Islet precursor cell (in vitro differentiated cells): ENCODE results near the gene EPG5.

Experiments used
- DNase-seq: peaks from one replicate; pipeline ENCODE4 v3.0.0-alpha.2; 2018

EPG5 gene

DNA sequence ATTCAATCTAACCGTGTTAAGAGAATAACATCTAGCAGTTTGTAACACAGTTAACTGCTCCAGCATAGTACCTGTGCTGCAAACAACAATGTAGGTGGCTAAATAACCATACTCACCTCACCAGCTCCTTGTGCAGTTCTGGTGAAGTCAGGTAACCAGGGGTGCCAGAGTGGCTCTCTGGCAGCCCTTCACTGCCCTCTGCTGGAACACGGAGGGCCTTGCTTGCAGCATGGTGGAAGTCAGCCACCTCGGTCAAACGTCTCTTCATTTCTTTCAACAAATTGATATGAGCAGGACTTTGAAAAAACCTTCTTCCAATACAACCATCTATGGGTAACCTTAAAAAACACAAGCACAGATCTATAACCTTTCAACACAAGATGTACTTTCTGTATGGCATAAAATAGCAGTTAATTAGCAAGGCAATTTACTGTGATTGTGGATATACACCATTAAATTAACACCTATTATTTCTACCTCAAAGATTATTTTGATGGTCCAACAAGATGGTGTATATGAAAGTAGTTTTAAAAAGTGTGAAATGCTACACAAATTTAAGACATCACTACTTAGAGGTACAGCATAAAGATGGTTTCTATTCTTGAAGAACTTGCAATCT lies 56.6 kb downstream of the EPG5 start:
- peak; percentile 85 for DNase-seq

DNA sequence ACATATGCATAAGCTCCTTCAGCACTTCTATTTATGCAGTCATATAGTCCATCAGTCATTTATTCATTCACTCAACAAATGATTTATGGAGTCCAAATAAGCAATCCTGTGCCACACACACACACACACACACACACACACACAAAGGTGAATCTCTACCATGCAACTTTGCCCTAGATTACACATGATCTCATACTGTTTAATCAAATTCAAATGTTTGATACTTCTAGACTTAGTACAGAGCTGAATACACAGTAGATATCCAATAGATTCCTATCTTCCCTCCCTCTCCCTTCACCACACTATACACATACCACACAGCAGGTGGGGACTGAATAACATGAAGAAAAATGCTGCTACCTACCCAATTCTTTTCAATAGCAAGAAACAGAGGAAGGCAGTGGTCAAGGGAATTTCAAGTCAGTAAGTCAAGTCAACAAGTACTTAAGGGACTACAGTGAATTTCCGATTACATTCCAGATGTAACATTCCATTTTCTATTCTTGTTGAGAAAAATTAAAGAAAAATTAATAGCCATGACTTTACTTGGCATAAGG lies 65.4 kb downstream of the EPG5 start:
- DNase-seq: no peak

DNA sequence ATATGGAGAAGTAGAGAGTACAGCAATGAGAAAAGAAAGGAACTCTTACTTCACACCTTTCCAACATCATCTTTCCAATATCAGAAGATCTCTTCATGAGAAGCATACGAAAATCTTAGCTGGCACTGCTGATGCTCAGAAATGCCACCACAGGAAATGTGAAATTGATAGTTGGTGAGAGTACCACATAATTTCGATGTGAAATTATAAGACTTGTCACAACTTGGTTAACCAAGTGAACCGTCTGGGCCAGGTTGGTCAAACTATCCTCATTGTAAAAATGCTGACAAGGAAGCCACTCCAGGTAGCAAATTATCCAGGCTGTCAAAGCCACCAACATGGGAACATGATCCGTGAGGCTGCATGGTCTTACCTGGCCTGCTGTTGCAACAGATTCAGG lies 66.5 kb downstream of the EPG5 start:
- DNase-seq: no peak

DNA sequence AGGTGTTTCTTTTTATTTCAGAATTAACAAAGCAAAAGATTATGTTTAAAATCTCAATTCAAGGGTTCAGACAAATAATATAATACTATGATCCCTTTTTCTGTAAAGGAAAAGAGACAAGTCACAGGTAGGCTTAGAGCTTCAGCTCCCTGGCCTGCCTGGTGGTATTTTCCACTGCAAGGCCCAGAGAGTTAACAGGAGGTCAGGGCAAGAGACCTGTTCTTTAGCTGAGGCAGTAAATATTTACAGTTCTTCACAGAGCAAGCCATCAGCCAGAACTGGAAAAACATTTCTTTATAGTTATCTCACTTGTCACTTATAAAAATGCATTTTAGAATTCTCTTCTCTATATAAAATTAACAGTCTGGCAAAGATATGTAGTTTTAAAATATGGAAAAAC lies 70.1 kb downstream of the EPG5 start:
- no peak for DNase-seq

DNA sequence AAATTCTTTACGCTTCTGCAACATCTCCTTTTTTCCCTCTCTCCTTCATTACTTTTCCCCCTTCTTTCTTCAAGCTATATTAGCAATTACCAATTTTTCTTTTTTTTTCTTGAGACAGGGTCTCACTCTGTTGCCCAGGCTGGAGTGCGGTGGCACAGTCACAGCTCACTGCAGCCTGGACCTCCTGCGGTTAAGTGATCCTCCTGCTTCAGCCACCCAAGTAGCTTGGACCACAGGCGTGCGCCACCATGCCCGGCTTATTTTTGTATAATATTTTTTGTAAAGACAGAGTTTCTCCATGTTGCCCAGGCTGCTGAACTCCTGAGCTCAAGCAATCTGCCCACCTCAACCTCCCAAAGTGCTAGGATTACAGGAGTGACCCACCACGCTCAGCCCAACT lies 70.7 kb downstream of the EPG5 start:
- no peak for DNase-seq

DNA sequence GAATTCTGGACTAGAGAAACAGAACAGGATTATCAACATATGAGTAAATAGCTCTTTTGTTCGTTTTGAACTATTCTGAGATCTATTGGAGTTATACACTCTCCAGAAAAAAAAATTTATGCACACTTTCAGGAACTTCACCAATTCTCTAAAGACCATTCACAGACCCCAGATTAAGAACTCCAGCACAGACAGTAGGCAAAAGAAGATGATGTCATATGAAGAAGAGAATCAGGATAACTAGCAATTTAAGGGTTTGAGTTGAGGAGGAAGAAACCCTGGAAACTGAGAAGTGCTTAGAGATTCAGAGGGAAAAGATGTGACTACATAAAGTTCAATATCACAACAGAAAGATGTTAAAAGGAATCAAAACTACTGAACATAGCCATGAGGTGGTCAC lies 71.8 kb downstream of the EPG5 start:
- no peak for DNase-seq

DNA sequence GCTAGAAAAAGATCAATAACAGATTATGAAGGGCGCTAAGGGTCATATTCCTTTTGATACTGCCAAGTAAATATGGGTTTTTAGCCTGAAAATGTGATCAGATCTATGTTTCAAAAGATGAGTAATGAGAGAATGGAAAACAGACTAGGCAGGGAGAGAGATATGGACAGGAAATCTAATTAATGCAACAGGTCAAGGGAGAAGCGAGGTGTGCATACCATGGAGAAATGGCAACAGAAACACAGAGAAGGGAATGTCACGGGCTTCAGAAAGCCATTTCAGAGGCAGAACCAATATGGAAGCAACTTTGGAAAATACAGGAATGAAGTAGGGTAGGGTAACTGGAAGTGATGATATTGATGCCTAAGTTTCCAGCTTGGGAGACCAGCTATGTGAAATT lies 72.3 kb downstream of the EPG5 start:
- no peak for DNase-seq

DNA sequence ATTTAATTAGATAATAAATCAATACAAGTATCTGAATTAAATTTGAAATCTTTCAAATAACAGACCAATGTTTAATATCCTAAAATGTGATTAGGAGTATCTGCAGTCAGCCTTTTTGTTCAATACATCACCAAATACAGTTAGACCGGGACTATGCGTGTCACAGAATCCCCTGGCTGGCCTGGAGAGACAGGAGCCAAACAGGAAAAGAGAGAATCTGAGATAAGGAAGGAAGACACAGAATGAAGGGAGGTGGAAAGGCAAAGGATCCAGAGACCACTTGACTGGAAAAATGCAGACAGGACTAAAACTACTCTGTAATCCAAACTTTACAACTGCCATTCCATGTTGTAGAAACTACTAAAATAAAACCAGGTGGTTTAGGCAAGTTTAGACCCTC lies 75.3 kb downstream of the EPG5 start:
- no peak for DNase-seq

DNA sequence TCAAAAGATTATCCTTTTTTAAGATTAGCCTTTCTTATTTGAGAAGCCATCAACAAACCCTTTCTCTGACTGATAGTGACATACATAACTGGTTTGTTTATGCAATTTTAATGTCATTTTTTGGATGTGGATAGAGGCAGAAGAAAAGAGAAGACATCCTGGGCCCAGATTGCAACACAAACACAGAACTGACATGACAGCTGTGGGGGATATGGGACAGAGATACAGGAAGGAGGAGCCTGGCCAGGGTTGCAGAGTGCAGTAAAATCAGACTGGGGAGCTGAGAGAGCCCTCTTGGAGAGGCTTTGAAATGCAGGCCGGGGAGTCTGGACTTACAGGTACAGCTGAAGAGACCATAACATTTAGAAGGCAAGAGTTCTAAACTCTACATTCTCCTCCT lies 76.5 kb downstream of the EPG5 start:
- DNase-seq: no peak

DNA sequence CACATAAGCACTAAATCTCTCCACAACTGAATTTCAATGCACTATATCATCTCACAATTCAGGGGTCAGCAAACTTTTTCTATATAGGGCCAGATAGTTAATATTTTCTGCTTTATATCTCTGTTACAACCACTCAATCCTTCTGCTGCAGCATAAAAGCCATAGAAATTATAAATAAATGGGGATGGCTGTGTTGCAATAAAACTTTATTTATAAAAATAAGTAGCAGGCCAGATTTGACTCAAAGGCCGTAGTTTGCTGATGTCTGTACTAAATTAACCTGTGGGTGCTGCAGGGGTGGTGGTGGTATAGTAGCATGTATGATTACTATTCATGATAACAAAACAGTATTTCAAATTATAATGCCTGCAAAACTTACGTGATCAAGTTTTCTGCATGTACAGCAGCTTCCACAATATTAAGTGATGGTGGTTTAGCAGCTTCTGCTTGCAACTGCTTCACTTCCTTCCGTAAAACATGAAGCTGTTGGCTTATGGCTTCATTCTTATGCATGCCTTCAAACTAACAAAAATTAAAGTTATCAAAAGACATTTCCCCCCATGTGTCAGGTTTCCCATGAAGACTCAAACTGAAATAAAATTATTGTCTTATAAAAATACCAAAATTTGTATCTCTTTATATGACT lies 77.6 kb downstream of the EPG5 start:
- DNase-seq: no peak

DNA sequence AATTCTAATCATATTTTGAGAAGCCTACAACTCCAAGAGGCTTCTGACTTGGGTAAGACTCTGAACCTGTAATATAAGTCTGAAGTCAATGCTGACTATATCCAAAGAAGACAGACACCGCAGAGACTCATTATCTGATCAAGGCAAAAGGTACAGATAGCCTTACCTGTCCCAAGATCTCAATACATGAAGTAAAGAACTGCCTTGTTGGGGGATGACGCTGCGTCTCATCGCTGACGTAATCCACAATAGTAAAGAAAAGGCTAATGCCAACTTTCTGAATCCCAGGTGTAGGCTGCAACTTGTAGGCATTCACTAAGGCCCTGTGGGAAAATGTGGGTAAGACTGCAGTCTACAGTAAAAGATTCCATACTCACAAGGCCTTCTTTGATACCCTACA lies 79.5 kb downstream of the EPG5 start:
- DNase-seq: no peak

DNA sequence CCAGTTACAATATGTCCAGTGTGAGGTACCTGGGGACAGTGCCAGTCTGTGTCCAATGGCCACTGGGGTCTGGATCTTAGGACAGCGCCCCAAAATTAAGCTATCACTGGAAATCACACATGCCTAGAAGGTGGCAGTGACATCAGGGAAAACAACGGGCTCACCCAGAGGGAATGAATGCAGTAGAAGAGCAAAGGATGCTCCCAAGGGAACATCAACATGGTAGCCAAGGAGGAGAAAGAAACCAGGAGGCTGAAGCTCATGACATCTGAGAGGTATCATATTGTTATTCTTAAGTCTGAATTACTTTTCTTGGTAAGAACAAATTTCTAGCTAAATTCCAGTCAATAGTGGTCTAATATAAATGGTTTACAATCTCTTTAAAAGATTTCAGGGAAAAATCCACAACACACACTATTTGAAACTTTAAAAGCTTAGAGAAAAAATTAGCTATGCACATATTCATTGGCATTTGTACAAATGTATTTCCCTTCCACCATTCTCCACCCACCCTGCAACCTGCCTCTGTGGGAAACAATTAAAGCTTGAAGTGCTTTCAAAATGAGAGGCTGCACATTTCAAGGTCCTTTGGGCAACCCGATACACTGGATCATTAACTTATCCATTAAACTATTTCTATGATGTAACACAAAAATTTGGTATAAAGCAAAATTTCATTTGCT lies 86.1 kb downstream of the EPG5 start:
- no peak for DNase-seq

DNA sequence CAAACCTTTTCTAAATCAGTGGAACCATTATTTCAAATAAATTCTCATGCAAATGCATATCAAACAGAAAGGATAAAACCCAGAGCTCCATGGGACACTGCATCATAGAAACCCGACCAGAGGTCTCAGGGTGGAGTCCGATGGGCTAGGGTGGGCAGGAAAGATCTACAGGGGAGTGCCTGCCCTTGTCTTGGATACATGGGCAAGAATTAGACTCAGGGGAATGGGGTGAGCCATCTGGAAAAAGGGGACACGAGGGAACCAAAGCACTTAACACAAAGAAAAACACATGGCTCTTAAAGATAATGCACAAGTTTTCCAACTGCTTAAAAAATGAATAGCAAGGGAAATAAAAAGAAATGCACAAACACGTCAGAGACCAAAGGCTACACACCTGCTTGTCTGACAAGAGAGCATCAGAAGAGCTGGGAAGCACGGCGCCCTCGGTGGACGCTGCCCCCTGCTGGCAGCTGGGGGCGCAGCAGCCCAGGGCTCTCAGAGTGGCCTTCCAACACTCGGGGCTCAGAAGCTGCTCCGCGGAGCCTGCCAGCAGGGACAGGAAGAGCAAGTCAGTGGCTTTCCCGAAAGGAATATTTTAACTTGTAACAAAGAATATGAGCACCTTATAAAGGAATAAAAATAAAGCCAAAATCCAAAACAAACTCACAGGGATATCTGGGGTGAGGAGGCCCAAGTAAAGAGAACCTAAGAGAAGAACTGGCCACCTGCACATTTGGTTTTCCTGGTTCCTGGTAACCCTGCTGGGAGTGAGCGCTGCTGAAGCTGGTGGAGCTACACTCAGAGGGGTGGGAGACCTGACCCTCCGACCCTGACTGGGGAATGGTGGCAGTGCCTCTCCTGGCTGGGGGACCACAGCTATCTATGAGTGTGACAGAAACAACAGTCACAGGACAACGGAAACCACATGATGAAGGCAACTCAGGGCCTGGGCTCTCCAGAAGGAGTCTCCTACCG lies 87.2 kb downstream of the EPG5 start:
- DNase-seq: peak; percentile 90

DNA sequence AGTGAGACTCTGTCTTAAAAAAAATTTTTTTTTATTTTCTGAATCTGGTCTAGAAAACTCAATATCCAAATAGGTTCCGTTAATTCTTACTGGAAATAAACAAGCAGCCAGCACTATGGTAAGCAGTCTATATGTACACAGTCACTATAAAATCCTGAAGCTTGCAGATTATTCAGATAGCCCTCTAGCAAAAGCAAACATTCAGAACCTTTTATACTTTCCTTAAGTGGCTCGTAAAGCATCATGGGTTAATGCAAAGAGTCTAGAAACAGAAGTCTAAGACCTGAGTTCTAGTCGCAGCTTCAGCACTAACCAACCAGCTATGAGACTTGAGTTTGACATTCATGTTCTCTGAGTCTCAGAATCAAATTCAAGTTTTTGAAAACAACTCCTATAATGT lies 89.7 kb downstream of the EPG5 start:
- no peak for DNase-seq

DNA sequence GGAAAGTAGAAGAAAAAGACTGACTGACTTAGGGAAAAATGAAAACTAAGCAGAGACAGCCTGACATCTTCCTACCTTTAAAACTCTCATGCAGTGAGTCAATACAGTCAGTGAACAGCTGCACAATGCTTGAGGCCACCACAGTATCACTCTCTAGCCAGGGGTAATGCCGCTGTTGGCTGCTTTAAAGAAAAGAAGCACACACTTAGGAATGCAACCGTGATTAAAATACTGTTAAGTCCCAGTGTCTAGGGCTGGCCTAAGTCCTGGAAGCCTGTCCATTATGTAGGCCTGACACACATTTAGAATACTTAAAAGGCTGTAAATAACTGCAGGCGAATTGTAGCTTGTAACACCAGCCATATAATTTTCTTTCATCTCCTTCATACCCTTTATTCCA lies 91.0 kb downstream of the EPG5 start:
- DNase-seq: peak; percentile 66

DNA sequence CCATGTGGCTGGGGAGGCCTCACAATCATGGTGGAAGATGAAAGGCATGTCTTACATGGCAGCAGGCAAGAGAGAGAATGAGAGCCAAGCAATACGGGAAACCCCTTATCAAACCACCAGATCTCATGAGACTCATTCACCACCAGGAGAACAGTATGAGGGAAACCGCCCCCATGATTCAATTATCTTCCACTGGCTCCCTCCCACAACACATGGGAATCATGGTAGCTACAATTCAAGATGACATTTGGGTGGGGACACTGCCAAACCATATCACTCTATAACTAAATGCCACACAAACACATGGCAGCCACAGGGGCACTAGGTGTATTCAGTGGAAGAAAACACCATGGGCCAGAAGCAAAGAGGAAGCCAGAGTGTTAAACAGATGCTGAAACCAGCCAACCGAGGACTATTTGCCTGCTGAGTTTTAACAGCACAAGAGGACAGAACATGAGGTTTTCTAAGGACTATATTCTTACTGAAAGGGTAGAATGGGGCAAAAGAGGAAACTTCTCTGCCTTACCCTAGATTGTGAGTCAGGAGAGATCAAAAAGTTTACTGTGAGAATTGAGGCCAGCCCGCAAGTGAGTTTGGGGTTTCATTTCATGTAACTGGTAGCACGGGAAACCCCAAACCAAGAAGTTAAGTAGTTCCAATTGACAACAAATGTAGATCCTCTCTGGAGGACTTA lies 92.5 kb downstream of the EPG5 start:
- DNase-seq: no peak

DNA sequence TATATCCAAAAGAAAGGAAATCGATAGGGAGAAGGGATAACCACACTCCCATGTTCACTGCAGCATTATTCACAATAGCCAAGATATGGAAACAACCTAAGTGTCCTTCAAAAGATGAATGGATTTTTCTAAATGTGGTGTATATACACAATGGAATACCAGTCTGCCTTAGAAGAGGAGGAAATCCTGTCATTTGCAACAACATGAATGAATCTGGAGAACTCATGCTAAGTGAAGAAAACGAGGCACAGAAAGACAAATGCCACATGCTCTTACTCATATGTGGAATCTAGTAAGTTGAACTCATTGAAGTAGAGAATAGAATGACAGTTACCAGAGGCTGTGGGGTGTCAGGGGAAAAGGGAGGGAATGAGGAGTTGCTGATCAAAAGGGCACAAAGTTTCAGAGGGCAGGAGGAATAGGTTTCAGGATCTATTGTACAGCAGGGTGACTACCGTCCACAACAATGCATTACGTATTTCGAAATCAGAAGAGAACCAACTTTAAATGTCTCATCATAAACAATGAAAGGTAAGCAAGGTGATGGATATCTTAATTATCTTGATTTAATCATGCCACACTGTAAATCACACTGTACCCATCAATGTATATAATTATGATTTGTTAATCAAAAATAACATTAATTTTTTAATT lies 95.6 kb downstream of the EPG5 start:
- DNase-seq: no peak

DNA sequence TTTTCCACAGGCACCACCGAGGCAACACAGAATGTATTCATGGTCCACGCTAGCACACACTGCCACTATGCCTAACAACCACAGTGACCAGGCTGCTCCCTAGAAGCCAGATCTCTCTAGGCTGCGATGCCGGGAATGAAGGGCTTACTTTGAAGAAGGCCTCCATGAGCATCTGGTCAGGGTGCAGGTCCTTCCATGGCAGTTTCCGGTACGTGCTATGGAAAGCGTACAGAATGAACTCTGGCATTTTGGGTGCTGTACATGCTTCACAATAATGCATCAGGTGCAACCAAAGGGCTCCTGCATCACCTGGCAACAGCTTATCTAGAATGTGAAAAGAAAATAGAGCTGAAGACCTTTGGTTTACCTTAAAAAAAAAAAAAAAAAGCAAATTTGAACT lies 96.7 kb downstream of the EPG5 start:
- DNase-seq: no peak

DNA sequence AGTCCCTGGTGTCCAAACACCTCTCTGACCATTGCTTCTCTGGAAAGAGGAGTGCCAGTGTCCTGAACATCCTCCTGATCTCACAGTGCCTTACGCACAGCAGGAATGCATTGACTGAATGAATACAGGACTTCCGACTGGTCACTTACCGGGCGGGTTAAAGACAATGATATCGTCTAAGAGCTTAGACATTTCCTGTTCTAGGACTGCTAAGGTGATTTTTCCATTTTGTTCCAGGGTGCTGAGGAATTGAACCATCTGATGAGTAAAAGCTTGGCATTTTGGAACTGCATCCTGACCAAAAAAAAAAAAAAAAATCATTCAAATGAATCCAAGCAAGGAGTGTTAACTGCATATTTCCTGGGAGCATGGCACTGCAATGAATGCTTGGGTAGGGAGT lies 101.7 kb downstream of the EPG5 start:
- DNase-seq: no peak

DNA sequence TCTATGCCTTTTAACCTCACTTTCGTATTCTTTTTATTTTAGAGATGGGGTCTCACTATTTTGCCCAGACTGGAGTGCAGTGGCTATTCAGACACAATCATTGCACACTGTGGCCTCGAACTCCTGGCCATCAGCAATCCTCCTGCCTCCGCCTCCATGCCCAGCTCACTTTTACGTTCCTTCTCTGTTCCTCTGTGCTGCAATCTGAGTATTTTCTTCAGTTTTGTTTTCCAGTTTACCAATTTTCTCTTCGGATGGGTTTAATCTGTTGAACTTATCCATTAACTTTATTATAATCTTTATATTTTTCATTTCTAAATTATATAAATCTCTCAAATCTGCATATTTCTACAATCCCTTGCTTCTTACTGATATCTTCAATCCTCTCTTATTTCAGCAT lies 103.0 kb downstream of the EPG5 start:
- no peak for DNase-seq

DNA sequence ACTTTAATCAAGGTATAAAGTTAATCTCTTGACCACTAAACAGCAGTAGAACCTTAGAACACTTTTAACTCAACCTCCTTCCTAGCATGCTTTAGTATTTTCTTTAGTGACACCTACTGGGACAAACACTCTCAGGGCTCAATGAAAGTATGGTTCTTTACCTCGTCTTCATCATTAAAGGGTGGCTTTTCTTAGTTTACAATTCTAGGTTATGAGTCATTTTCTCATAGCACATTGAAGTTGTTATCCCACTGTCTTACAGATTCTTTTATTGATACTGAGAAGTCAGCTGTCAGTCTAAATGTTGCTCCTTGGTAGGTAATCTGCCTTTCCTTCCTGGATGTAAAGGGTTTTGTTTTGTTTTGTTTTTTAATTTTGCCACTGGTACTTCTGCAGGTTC lies 103.7 kb downstream of the EPG5 start:
- no peak for DNase-seq

DNA sequence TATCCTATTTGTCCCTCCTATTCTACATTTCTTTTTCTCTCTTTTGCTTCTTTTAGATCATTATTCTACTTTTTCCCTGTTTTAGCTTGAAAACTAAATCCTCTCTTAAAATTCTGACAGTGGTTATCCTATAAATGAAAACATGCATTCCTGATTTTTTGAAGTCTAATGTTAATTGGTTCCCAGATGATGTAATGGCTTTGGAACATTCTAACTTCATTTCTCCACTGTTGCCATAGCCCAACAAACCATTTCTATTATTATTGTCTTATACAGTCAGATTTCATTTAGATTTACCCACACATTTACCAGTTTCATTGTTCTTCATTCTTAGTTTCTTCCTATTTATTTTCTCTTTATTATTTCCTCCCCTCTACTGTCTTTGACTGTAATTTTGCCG lies 105.2 kb downstream of the EPG5 start:
- no peak for DNase-seq
